Endothelial cell of umbilical vein (primary cell): Measurements from ENCODE around the gene MFGE8. TPM values are rescaled to one million over a fixed set of nuclear protein-coding genes. Genes with fewer than 3 reads are reported as not detected.

Experiments
- BruUV-seq: library from RNA; stranded (reverse); fragments of 400-500 nt; replicated peaks from 2 replicates; lab custom pipeline; 2021; lab: Mats Ljungman, UMichigan
- CTCF ChIA-PET: fragments of 300-600, 350-600 bp; sonication (Branson Sonifier 250); formaldehyde crosslinking; loops from one replicate; lab custom pipeline; 2021; ENCODE audit warnings: antibody characterized with exemption, inconsistent platforms; lab: Charles Lee
- POLR2A ChIA-PET: fragments of 300-600, 350-600 bp; sonication (Branson Sonifier 250); formaldehyde crosslinking; loops from one replicate; lab custom pipeline; 2021; ENCODE audit warnings: antibody characterized with exemption, inconsistent platforms; lab: Charles Lee
- DNase-seq: peaks from one replicate; pipeline ENCODE4 v3.0.0-alpha.2; 2011; ENCODE audit warnings: low read depth, low spot score
- FAIRE-seq: peaks from 2 replicates; lab custom pipeline; 2011; peaks lifted over from hg19 to GRCh38; lab: Jason Lieb, UNC
- H2AFZ ChIP-seq: 2 replicates; pipeline ENCODE4 v1.6.0; 2012; ENCODE audit warnings: low read depth, low read length, control low read depth, inconsistent platforms
- H3K27ac ChIP-seq: 2 replicates; pipeline ENCODE4 v1.5.1; 2011; ENCODE audit warnings: low read depth, mild to moderate bottlenecking, control low read depth, low read length, moderate library complexity; ENCODE audit not compliant: insufficient read depth
- H3K27me3 ChIP-seq, 2 experiments: 2 replicates each; pipeline versions ENCODE4 v1.6.0 to v1.6.1; 2011; ENCODE audit warnings: low read length in 2 of 2, mixed read lengths in 1 of 2; ENCODE audit not compliant: control insufficient read depth in 2 of 2, insufficient read depth in 2 of 2
- H3K36me3 ChIP-seq, 2 experiments: 2 replicates in 1 of 2; 3 replicates in 1 of 2; pipeline ENCODE4 v1.5.1; 2011; ENCODE audit warnings: low read length in 2 of 2, mild to moderate bottlenecking in 1 of 2, moderate library complexity in 1 of 2; ENCODE audit not compliant: control insufficient read depth in 2 of 2, insufficient read depth in 2 of 2; ENCODE audit errors: extremely low read depth in 1 of 2
- H3K4me1 ChIP-seq: 3 replicates; pipeline ENCODE4 v1.5.1; 2011; ENCODE audit warnings: mild to moderate bottlenecking, low read length; ENCODE audit not compliant: control insufficient read depth, insufficient read depth; ENCODE audit errors: extremely low read depth
- H3K4me2 ChIP-seq: 2 replicates; pipeline ENCODE4 v1.6.1; 2011; ENCODE audit warnings: low read length, control low read depth, mixed read lengths; ENCODE audit not compliant: insufficient read depth
- H3K4me3 ChIP-seq, 3 experiments: fragments of 200-600 bp in 1 of 3; sonication (generic), shearing (Covaris generic) in 1 of 3; replicated peaks in 1 of 3; 2 replicates each; pipeline ENCODE4 v1.5.1; 2011 to 2016; ENCODE audit warnings: control low read depth in 3 of 3, low read length in 3 of 3, mild to moderate bottlenecking in 2 of 3, inconsistent platforms in 1 of 3, low read depth in 1 of 3, moderate library complexity in 1 of 3; ENCODE audit not compliant: insufficient read depth in 1 of 3
- H3K79me2 ChIP-seq: 2 replicates; pipeline ENCODE4 v1.6.0; 2012; ENCODE audit warnings: low read length, inconsistent platforms; ENCODE audit not compliant: control insufficient read depth, insufficient read depth
- H3K9ac ChIP-seq: replicated peaks from 2 replicates; pipeline ENCODE3; 2011; ENCODE audit warnings: low read length, control low read depth; ENCODE audit not compliant: insufficient read depth; ENCODE audit errors: extremely low read depth
- H3K9me1 ChIP-seq: replicated peaks from 3 replicates; pipeline ENCODE4 v1.6.0; 2011; ENCODE audit warnings: mild to moderate bottlenecking, low read length; ENCODE audit not compliant: control insufficient read depth, insufficient read depth; ENCODE audit errors: extremely low read depth
- H3K9me3 ChIP-seq: replicated peaks from 2 replicates; pipeline ENCODE4 v1.5.1; 2012; ENCODE audit warnings: low read length, inconsistent platforms; ENCODE audit not compliant: control insufficient read depth, insufficient read depth
- H4K20me1 ChIP-seq: replicated peaks from 2 replicates; pipeline ENCODE3; 2011; ENCODE audit warnings: mild to moderate bottlenecking, low read length; ENCODE audit not compliant: control insufficient read depth, insufficient read depth; ENCODE audit errors: extremely low read depth
- EZH2 ChIP-seq: IDR thresholded peaks from 2 replicates; pipeline ENCODE4 v1.6.1; 2012; ENCODE audit warnings: borderline replicate concordance, low read depth, mild to moderate bottlenecking, moderate library complexity, low read length, inconsistent platforms; ENCODE audit not compliant: severe bottlenecking
- FOS ChIP-seq: IDR thresholded peaks from 2 replicates; pipeline ENCODE4 v1.6.1; 2011; ENCODE audit warnings: mild to moderate bottlenecking, low read length, moderate library complexity, borderline replicate concordance; ENCODE audit not compliant: insufficient read depth
- GATA2 ChIP-seq: IDR thresholded peaks from 2 replicates; pipeline ENCODE4 v1.7.0; 2011; ENCODE audit warnings: low read depth, mild to moderate bottlenecking, moderate library complexity, mixed read lengths, low read length; ENCODE audit not compliant: insufficient read length, insufficient read depth
- JUN ChIP-seq: IDR thresholded peaks from 2 replicates; pipeline ENCODE4 v1.6.1; 2011; ENCODE audit warnings: borderline replicate concordance, low read depth; ENCODE audit not compliant: insufficient read length, insufficient read depth
- MYC ChIP-seq: IDR thresholded peaks from one replicate; pipeline ENCODE4 v1.6.1; 2011; ENCODE audit warnings: mild to moderate bottlenecking, low read depth, low read length
- POLR2A ChIP-seq: IDR thresholded peaks from 2 replicates; pipeline ENCODE4 v1.6.1; 2012; ENCODE audit warnings: low read depth, mild to moderate bottlenecking, control low read depth, low read length
- POLR2AphosphoS5 ChIP-seq: IDR thresholded peaks from 2 replicates; pipeline ENCODE4 v1.6.1; 2012; ENCODE audit warnings: low read depth, mild to moderate bottlenecking, control low read depth, low read length, moderate library complexity; ENCODE audit not compliant: insufficient read depth
- dilution Hi-C: fragments of 300-500 bp; cut with MboI; formaldehyde crosslinking; loops from one replicate; pipeline ENCODE4 v1.15.0; 2019; ENCODE audit warnings: low sequenced_read_pairs; ENCODE audit not compliant: extremely low pct_ligation_motif_present
- intact Hi-C: fragments of 100-400 bp; cut with micrococcal nuclease; formaldehyde crosslinking; loops from one replicate; pipeline ENCODE4 v1.10.0; 2022
- polyA plus RNA-seq, 4 experiments: library from polyadenylated mRNA; depleted of rRNA in 3 of 4; stranded (reverse) in 3 of 4; unstranded in 1 of 4; fragments of >200 nt; gene quantifications; 2 replicates each; pipeline versions ENCODE4 v1.2.1 to v1.2.3, GENCODE V29; 2011 to 2012; ENCODE audit warnings: missing spikeins in 1 of 4
- total RNA-seq: library from RNA; stranded (reverse); gene quantifications from 2 replicates; pipeline ENCODE4 v1.2.3, GENCODE V29; 2021
- TF ChIP-seq, protein P1 (sequence below): IDR thresholded peaks from 2 replicates; pipeline ENCODE4 v1.6.1; 2011; ENCODE audit not compliant: insufficient read depth, insufficient read length
- TF ChIP-seq, protein P2 (sequence below), 2 donors: IDR thresholded peaks; 1 replicate in 1 of 2; 2 replicates in 1 of 2; pipeline ENCODE4 v1.5.1; 2011; ENCODE audit warnings: low read length in 2 of 2, mild to moderate bottlenecking in 2 of 2, moderate library complexity in 2 of 2, control low read depth in 1 of 2, inconsistent platforms in 1 of 2, low read depth in 1 of 2; ENCODE audit not compliant: insufficient read depth in 1 of 2; ENCODE audit errors: extremely low read depth in 1 of 2

Gene MFGE8
- total and polyA plus RNA-seq, 2 donors (not counting 3 experiments of a cell fraction or from before 2014, with no cell fraction given) = 108 to 117 TPM

DNA sequence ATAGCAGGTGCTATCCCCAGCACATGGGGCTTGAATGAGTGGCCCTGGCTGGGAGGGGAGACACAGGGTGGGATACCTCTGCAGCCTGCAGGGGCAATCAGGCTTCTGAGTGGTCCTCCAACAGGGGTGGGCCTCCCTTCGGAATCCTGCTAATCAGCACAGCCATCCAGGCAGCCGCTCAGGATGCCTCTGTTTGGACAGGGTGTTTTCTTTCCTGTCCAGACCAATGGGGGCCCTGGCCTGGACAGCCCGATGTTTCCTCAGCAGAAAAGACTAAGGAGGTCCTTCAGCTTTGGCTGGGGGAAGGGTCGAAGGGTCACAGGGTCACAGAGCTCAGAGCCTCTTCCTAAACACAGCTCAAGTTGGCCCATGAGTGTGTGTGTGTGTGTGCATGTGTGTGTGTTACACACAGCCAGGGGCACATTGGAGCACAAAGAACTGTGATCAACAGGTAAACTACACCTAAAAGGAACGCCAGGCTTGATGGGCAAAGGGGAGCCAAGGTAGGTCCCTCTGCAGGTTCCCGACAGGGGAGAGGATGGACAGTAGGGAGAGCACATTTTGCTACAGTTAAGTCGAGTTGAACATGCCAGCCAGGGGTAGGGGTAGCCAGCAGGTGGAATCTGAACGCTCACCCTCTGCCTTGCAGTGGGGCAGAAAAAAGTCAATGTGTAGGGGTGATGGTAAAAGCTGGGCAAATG is 16.7 kb downstream of the MFGE8 start:
- DNase-seq = peak; percentile 96

More for the DNA sequence above, 16.7 kb downstream of the MFGE8 start:
- H4K20me1 ChIP-seq = no peaks in the 10 kb centered on the region
- TF ChIP-seq MYC (no peak), FOS (no peak), POLR2AphosphoS5 (peak; percentile 83), EZH2 (no peak), GATA2 (peak; percentile 25), POLR2A (peak; percentile 83), JUN (no peak)
- TF ChIP-seq, protein P1, sequence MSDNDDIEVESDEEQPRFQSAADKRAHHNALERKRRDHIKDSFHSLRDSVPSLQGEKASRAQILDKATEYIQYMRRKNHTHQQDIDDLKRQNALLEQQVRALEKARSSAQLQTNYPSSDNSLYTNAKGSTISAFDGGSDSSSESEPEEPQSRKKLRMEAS = no peak
- TF ChIP-seq, protein P2, sequence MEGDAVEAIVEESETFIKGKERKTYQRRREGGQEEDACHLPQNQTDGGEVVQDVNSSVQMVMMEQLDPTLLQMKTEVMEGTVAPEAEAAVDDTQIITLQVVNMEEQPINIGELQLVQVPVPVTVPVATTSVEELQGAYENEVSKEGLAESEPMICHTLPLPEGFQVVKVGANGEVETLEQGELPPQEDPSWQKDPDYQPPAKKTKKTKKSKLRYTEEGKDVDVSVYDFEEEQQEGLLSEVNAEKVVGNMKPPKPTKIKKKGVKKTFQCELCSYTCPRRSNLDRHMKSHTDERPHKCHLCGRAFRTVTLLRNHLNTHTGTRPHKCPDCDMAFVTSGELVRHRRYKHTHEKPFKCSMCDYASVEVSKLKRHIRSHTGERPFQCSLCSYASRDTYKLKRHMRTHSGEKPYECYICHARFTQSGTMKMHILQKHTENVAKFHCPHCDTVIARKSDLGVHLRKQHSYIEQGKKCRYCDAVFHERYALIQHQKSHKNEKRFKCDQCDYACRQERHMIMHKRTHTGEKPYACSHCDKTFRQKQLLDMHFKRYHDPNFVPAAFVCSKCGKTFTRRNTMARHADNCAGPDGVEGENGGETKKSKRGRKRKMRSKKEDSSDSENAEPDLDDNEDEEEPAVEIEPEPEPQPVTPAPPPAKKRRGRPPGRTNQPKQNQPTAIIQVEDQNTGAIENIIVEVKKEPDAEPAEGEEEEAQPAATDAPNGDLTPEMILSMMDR (IDR thresholded peaks at IDR 0.05; ENCODE audit: extremely low read depth in 1 of 2, insufficient read depth in 1 of 2, low read depth in 1 of 2, low read length in 2 of 2) = no peak
- peak; percentile 96 for FAIRE-seq
- ChIA-PET POLR2A (interaction anchor here (1.0 kb wide), 1 partner anchor 8 kb away, joined by 4 read pairs; no protein-coding TSS in a partner anchor), CTCF (interaction anchor here (0.5 to 4.1 kb wide), 7 partner anchors 9 to 282 kb away, joined by 3 to 27 read pairs (median 5); no protein-coding TSS in a partner anchor)
- H3K36me3 ChIP-seq = peaks cover 0 to 3% of the 10 kb centered on the region in 2 experiments
- peak overlapping the region; percentile 56 for H3K4me2 ChIP-seq
- no peaks in the 10 kb centered on the region for H3K79me2 ChIP-seq
- no peaks in the 10 kb centered on the region for H3K9me3 ChIP-seq
- intact Hi-C loops (loop anchor here (1.0 to 5.0 kb wide), 8 partner anchors 16 to 436 kb away; partner anchors contain the start of genes MRPL46, MRPS11 and POLG), dilution Hi-C loops (no loop called here)
- no peak overlapping the region for H3K4me3 ChIP-seq
- peak overlapping the region; percentile 74 for H3K27ac ChIP-seq
- no peaks in the 10 kb centered on the region for H3K9me1 ChIP-seq
- H3K4me1 ChIP-seq = peaks cover 36% of the 10 kb centered on the region
- no peaks in the 10 kb centered on the region for H3K27me3 ChIP-seq
- no peak overlapping the region for H2AFZ ChIP-seq
- no peak overlapping the region for H3K9ac ChIP-seq
- no TSS peak for BruUV-seq
